Endothelial cell of hepatic sinusoid (primary cell): Measurements from ENCODE around the gene XPR1.

Experiments
- in situ Hi-C: cut with HindIII; loops from 2 replicates; pipeline ENCODE4 v1.10.0; 2017; ENCODE audit warnings: low sequenced_read_pairs

XPR1 gene

GRCh38 chr1:180925471-180926051 is 293.7 kb downstream of the XPR1 start:
- in situ Hi-C loops = no loop called here

GRCh38 chr1:180926164-180926981 is 294.6 kb downstream of the XPR1 start:
- in situ Hi-C loops = no loop called here

- in situ Hi-C loops = no loop called here
Measured at GRCh38 chr1:180927348-180927747, 295.5 kb downstream of the XPR1 start.

GRCh38 chr1:180927841-180928240 is 296.0 kb downstream of the XPR1 start:
- in situ Hi-C loops = no loop called here

DNA sequence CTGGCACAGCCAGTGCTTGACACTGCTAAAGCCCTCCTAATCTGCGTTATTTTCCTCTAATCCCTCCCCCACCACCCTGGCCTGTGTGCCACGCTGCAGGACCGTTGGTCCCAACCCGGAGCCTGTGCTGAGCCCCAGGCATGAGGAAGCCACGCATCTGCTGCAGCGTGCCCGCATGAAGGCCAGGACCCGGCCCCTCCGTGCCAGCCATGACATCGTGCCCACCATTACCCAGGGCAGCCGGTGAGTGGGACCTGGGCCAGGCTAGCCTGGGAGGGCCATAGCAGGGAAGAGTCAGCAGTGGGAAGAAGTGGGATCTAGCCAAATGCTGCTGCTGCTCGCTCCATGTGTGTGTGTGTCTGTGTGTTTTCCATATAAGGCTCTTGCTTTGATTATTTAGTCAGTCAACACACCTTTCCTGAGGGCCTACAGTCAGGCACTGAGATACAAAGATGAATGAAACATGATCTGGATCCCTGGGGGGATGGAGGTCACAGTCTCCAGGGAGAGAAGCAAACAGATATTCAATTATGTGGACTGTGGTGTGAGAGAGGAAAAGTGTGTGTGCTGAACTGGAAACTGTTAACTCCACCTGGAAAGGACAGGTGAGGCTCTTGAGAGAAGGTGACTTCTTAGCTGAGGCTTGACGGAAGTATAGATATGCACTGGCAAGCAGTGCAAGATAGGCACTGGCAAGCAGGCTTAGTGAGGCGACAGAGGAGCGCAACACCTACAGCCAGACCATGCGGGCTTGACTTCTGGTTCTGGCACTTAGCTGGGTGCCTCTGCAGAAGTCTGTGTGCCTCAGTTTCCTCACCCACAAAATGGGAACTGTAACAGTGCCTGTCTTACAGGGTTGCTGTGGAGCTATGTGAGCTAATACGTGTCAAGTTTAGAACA is 296.8 kb downstream of the XPR1 start:
- in situ Hi-C loops = no loop called here

DNA sequence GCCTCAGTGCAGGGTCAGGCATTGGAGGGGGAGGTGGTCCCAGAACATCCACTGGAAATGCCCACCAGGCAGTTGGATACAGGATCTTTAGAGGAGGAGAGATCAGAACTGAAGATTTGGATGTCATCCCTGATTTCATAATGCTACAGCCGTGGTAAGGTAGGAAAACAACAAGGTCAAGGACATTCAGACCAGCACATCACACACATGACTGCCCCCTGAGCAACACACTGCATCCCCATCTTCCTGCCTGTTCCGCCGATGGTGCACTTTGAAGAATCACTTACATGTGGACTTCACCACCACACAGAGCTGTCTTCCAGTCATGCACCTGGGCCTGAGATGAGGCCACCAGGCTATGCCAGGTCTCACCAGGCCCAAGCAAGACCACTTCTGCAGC is 297.6 kb downstream of the XPR1 start:
- in situ Hi-C loops = no loop called here

GRCh38 chr1:180930687-180931086 is 298.9 kb downstream of the XPR1 start:
- in situ Hi-C loops = no loop called here

- in situ Hi-C loops = no loop called here
Measured at GRCh38 chr1:180931529-180931928, 299.7 kb downstream of the XPR1 start.

DNA sequence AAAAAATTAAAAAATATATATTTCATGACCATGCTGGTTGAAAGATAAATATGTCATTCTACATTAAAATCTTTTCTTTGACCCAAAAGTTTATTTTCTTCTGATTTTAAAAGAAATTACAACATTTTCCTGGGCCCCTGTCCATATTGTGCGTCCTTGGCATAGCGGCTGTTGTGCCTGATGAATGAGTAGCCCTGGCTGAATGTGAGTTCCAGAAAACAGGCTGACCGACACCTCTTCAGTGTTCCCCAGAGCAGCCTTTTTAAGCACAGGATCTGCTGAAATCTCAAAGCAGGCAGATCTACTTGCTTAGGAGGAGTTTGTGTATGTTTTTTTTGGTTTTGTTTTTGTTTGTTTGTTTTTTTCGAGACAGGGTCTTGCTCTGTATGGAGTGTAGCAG is 300.6 kb downstream of the XPR1 start:
- in situ Hi-C loops = no loop called here

- in situ Hi-C loops = no loop called here
Measured at GRCh38 chr1:180933141-180933540, 301.3 kb downstream of the XPR1 start.

GRCh38 chr1:180934563-180934962 is 302.7 kb downstream of the XPR1 start:
- in situ Hi-C loops = no loop called here

DNA sequence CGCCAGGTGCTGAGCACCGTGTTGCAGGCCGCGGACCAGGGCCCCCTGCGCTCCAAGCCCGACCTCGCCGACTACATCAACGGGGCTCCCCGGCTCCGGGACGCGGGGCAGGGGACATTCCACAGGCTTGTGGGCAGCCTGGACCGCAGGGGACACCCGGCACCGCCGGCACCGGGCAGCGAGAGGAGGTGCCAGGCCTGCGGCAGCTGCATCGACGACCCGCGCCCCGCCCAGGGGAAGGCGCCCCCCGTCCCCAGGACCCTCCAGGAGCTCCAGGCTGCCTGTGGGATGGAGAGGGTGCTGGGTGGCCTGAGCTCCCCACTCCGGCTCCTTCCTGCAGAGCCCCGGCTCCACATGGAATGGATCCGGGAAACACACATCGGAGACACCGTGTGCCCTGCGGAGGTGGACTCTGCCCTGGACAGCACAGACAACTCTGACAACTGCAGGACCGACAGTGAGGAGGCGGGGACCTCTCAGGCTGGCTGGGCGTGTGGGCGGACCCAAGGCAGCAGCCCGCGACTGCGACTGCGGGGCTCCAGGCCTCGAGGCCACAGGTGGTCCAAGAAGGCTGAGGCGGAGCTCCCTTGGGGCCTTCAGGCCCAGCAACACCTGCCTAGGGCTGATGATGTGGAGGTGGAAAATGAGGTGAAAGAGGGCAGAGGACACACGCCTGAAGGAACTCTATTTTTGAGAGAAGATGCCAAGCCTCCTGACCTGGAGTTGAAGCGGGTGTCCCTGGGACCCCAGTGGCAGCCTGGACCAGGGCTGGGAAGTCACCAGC is 303.7 kb downstream of the XPR1 start:
- in situ Hi-C loops = no loop called here

DNA sequence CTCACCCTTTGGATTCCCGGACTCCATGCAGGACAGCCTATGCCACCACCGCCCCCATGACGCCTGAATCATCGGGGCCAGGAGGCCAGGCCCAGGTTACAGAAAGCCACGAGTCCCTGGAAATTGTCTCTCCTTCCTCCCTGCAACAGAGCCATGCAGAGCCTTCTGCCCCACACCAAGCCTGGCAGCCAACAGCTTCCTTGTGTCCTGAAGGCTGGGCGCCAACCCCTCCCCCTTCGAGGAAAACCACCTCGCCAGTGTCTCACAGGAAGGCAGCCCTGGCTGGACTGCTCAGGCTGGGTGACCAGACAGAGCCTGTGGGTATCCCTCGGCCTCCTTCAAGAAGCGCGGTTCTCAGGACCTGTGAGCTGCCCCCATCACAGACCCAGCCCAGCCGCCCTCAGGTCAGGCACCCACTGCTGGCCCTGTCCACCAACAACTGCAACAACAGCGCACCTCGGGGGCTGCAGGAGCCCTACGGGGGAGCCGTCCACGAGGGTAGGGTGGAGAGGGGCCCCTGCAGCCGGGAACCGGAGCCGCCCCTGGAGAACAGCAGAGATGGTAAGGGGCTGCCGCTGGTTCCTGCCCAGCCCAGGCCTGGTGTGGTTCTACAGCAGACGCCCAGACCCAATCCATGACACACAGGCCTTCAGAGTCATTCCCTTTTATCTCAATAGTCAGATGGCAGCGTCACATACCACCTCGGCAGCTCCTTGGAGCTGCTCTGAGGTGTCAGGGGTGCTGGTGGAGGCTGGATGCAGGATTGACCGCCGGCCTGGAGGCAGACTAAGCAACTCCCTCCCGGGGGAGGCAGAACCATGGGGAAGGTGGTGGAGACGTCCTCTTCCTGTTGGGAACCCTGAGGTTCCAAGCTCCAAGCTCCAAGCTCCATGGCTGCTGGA is 304.5 kb downstream of the XPR1 start:
- in situ Hi-C loops = no loop called here

- in situ Hi-C loops = no loop called here
Measured at GRCh38 chr1:180937012-180937372, 305.2 kb downstream of the XPR1 start.

- in situ Hi-C loops = no loop called here
Measured at GRCh38 chr1:180937624-180938225, 305.9 kb downstream of the XPR1 start.

- in situ Hi-C loops = no loop called here
Measured at GRCh38 chr1:180939073-180939710, 307.4 kb downstream of the XPR1 start.

GRCh38 chr1:180939711-180940103 is 307.9 kb downstream of the XPR1 start:
- in situ Hi-C loops = no loop called here
